Hematopoietic multipotent progenitor cell treated with erythropoietin and hydrocortisone succinate and interleukin-3 and kit ligand, for 4 days (in vitro differentiated cells): ENCODE data around the gene PLB1.

ENCODE experiments used
- DNase-seq: peaks from one replicate; pipeline ENCODE4 v3.0.0-alpha.2; 2015

Gene PLB1

GRCh38 chr2:28593160-28593755 lies 97.4 kb downstream of the PLB1 start:
- no peak for DNase-seq

GRCh38 chr2:28594000-28594331 lies 98.1 kb downstream of the PLB1 start:
- no peak for DNase-seq

DNA sequence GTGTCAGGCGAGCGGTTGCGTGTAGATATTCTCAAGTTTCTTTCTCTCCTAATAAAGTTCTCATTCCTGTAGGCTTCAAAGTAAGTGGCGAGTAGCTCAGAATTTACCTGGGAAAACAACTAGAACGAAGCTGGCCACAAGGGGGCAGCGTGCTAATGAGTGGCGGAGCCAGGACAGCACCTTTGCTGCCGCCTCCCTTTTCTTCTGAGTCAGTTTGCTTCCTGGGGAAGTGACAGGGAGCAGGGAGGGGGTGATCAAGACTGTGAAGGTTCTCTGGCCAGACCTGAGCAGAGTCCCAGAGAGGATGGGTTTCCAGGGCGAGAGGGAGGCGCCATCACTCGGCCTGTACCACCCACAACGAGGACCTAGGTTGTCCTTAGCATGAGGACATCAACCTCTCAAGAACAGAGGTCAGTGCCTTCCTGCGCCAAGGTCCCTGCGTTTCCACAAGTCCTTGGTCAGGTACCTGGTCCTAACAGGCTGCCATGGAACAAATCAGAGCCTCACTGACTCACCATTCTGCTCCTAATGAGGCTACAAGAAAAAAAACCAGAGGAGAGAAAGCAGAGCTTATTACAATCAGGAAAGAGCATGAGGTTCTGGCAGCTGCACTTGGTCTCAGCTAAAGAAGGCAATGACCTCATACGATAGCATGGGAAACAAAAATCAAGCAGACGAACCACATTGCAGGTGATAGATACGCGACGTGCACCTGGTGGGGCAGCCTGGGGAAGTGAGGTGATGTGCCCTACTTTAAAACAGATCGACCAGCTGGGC lies 98.7 kb downstream of the PLB1 start:
- DNase-seq = peak; percentile 86

DNA sequence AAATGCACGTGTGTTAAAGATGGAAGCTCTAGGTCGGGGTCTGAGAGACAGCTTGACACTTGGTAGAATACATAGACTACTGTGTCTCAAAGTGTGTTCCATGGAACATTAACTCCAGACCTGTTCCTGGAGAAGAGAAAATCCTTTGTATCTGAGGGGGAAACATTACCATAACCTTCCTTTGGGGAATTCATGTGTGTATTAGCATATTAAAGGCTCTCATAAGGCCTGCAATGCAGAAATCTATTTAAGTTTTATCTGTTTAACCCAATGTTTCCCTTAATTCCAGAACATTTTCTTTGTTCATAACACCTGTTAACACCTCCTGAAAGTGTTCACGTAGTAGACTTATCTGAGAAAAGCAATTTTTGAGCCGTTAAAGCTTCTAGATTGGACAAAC lies 99.5 kb downstream of the PLB1 start:
- DNase-seq = no peak

DNA sequence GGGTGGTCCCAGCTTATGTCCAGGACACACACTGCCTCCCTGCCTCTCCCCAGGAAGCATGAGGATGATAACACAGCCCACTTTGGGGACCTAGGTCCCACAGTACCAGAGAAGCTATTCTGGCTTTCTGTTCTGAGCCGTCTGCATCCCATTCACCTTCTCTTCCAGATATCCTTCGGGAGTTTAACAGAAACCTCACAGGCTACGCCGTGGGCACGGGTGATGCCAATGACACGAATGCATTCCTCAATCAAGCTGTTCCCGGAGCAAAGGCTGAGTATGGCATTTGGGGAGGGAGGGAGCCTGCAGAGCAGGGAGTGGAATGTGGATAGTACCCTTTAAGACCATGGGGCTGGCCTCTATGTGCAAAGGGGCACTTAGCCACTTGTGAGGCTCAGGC lies 102.6 kb downstream of the PLB1 start:
- DNase-seq = no peak

DNA sequence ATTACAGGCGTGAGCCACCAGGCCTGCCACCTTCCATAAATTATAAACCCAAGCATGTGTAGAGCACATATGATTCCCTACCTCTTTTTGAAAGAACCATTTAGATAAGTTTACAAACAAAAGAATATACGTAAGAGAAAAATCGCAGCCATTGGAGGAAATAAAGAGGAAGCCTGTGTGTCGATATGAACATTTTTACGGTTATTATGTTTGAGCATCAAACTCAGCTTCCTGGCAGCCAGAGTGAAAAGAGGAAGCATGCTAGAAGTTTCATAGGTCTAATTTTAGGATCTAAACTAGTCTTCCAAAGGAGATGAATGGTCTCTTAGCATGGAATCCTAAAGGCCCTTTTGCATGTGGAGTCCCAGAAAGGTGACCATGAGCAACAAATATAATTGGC lies 104.3 kb downstream of the PLB1 start:
- peak; percentile 51 for DNase-seq

DNA sequence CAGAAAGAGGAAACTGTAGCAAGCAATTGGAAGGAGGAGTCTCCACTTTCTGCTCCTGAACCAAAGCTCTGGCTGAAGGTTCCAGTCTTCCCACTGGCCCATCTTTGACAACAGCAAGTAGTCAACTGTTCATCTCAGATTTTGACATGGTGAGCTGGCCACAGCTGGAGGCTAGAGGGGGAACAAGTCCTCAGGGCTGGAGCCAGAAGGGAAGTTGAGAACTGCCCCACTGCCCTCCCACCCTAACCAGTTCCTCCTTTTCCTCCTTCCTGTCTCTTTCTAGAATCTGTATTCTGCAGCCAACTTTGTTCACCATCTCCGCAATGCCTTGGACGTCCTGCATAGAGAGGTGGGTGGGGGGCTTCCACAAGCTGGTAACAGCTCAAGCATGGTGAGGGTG lies 105.8 kb downstream of the PLB1 start:
- peak; percentile 63 for DNase-seq

DNA sequence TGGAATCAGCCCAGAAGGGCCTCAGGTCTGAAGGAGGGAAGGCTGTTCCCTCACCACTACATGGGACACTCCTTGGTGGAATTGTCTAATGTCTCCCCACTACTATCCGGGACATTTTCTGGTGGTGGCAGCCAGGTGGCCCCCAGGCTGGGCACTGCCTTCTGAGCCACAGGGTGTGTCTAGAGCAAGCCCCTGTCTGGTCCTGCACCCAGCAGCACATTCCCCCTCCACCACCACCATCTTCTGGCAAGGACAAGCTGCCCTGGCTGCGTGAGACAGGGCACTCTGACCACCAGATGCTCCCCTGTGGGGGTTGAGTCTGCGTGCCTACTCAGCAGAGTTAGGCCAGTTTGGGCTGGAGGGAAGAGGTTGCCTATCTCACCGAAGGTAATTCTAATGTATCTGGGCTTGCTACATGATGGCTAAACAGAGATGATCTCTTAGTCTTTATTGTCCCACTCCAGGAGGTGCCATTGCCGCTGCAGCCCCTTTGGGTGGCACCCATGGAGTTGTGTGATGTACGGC lies 106.3 kb downstream of the PLB1 start:
- no peak for DNase-seq

GRCh38 chr2:28602751-28603639 lies 107.1 kb downstream of the PLB1 start:
- peak; percentile 46 for DNase-seq

DNA sequence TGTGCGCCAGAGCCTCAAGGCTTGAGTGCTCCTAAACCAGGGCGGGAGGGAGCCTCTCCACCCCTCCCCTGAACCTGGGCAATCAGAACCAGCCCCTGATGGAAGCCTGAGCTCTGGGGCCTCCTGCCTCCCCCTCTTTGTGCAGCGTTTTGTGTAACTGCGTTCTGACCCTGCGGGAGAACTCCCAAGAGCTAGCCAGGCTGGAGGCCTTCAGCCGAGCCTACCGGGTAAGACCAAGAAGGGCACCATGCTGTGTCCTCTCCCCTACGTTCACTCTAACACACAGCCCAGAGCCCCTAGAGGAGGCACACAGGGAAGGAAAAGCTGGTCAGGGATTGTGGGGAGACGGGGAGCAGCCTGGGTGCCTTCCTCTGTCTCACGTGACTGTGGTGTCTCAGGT lies 108.0 kb downstream of the PLB1 start:
- no peak for DNase-seq

DNA sequence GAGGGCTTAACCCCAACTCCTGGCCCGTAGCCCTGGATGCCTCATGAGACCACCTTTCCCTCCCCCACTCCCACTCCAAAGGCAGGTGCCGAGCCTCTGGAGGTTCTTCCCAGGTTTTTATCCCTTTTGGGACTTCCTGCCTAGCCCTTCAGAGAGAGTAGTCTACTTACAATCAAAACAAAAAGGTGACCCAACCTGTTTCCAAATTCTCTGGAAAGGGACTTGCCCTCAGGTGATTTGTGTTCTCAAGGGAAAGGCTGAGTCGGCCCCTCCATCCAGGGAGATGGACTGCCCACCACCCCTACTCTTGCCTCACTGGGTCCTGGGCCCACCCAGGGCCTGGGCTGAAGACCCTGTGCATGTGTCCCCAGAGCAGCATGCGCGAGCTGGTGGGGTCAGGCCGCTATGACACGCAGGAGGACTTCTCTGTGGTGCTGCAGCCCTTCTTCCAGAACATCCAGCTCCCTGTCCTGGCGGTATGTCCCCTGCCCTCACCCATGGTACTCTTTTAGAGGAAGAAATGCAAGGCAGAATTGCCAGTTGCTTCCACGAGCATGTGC lies 108.5 kb downstream of the PLB1 start:
- no peak for DNase-seq

GRCh38 chr2:28606986-28607441 lies 111.2 kb downstream of the PLB1 start:
- peak; percentile 41 for DNase-seq

- no peak for DNase-seq
Measured at GRCh38 chr2:28607730-28608499, 112.1 kb downstream of the PLB1 start.

- DNase-seq = no peak
Measured at GRCh38 chr2:28608500-28609424, 112.9 kb downstream of the PLB1 start.

GRCh38 chr2:28610583-28611201 lies 114.8 kb downstream of the PLB1 start:
- no peak for DNase-seq

DNA sequence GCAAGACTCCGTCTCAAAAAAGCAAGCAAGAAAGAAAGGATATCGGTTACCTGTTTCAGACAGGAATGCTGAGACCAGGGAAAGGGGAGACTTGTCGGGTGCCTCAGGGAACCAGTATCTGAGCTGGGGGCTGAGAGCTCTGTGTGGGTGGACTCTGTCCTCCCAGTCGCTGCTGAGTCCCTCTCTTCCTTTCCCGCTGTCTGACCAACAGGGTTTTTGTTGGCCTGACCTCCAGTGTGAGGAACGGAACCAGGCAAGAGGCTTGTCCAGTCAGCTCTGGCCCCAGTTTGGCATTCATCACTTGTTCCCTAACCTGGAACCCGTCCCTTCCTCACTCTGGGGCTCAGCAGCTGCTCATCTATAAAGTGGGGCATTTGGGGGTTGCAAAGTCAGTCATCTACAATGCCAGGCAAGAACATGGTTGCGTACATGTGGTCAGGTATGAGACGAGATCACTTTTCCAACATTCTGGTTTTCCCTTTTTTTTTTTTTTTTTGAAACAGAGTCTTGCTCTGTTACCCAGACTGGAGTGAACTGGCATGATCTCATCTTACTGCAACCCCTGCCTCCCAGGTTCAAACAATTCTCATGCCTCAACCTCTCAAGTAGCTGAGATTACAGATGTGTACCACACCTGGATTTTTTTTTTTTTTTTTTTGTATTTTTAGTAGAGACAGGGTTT lies 116.4 kb downstream of the PLB1 start:
- DNase-seq = no peak

DNA sequence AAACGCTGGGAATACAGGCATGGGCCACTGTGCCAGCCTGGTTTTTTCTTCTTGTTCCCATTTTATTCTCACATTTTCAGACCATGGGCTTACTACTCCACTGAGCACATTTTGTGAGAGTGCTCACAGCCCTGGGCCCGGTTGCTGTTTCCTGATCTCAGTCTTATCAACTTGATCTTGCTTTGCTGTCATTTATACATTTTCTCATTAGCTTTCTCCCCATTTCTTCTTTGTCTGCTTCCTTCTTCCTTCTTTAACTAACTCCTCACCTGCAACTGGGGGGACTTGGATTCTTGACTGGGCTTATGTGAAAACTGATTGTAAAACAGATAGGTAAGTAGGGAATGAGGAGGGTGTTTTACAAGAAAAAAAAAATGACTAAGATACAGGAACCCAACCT lies 117.3 kb downstream of the PLB1 start:
- peak; percentile 34 for DNase-seq

DNA sequence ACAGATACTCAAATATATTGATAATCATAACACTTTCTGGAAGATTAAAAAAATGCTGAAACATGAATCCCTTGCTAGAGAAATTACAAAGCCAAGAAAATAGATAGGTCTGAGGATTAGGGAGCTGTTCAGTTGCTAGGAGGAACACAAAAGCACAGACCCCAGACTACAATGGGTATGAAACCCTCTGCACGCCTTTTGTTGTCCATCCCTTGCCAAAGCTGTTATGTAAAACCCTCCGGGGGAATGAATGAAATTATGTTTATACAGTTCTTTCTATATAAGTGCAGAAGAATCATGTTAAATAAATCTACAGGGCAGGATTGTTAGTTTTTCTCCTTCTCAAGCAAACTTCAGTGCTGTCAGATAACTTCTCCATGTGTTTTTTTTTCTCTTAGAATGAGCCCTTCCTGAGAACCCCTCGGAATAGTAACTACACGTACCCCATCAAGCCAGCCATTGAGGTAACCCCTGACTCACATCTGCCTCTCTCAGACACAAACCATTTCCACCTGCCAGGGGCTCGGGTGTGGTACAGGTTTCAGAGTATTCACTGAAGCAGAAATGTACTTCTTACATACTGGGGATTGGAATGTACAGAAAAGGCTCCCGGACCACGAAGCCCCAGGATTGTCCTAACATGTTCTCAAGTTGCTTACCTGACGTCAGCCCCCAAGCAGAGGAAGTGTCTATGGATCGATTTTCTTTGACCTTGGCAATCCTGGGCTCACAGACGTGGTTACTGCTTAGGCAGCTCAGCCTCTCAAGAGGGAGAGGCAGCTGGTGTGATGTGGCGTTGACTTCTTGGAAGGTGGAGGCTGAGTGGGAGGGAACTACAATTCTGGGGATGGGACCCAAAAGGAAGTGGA lies 118.0 kb downstream of the PLB1 start:
- DNase-seq = no peak

GRCh38 chr2:28615706-28616105 lies 119.8 kb downstream of the PLB1 start:
- no peak for DNase-seq
